Jurkat, Clone E6-1 (cell line): ENCODE data around the gene SOCS7. TPM values are rescaled to one million over a fixed set of nuclear protein-coding genes. Genes with fewer than 3 reads are reported as not detected.

Experiments used
- DNase-seq: peaks from one replicate; pipeline ENCODE4 v3.0.0-alpha.2; 2011; ENCODE audit warnings: low read depth, low spot score
- H3K4me3 ChIP-seq: 2 replicates; pipeline ENCODE4 v1.5.1; 2011; ENCODE audit warnings: mild to moderate bottlenecking, low read length, control low read depth, moderate library complexity
- polyA plus RNA-seq: library from polyadenylated mRNA; unstranded; fragments of >200 nt; gene quantifications from one replicate; pipeline ENCODE4 v1.2.1, GENCODE V29; 2012; ENCODE audit warnings: missing spikeins; ENCODE audit not compliant: insufficient read length, insufficient read depth

Gene SOCS7
- polyA plus RNA-seq: 18.2 TPM

GRCh38 chr17:38351412-38352222 lies at the start of gene SOCS7:
Gene SOCS7 (plus strand): TSS chr17:38351844. CDS start chr17:38352053, 209 bp downstream.
- peak; percentile 81 for DNase-seq

GRCh38 chr17:38315497-38315896 lies 36.1 kb upstream of the SOCS7 start:
- DNase-seq: no peak

More at GRCh38 chr17:38351412-38352222, at the start of gene SOCS7:
- peak within 1 kb of the TSS; percentile 62 for H3K4me3 ChIP-seq

GRCh38 chr17:38317081-38317480 lies 34.6 kb upstream of the SOCS7 start:
- H3K4me3 ChIP-seq: no peak overlapping the region
- DNase-seq: no peak

More at GRCh38 chr17:38315497-38315896, 36.1 kb upstream of the SOCS7 start:
- H3K4me3 ChIP-seq: no peak overlapping the region

- no peak for DNase-seq
- no peak overlapping the region for H3K4me3 ChIP-seq
These were observed 31.2 kb upstream of the SOCS7 start for GRCh38 chr17:38320482-38320881.

GRCh38 chr17:38322156-38322779 lies 29.4 kb upstream of the SOCS7 start:
- DNase-seq: peak; percentile 58
- no peak overlapping the region for H3K4me3 ChIP-seq

- no peak overlapping the region for H3K4me3 ChIP-seq
- DNase-seq: no peak
These were observed 28.7 kb upstream of the SOCS7 start for GRCh38 chr17:38322897-38323296.

- no peak for DNase-seq
- H3K4me3 ChIP-seq: no peak overlapping the region
These were observed 27.4 kb upstream of the SOCS7 start for GRCh38 chr17:38324141-38324697.

- DNase-seq: no peak
- no peak overlapping the region for H3K4me3 ChIP-seq
These were observed 26.9 kb upstream of the SOCS7 start for GRCh38 chr17:38324772-38325171.

GRCh38 chr17:38325221-38325851 lies 26.3 kb upstream of the SOCS7 start:
- H3K4me3 ChIP-seq: no peak overlapping the region
- peak; percentile 83 for DNase-seq

GRCh38 chr17:38326996-38327792 lies 24.4 kb upstream of the SOCS7 start:
- H3K4me3 ChIP-seq: no peak overlapping the region; the same call in 1 of the 2 replicates

GRCh38 chr17:38327936-38328335 lies 23.7 kb upstream of the SOCS7 start:
- DNase-seq: no peak
- no peak overlapping the region for H3K4me3 ChIP-seq

More at GRCh38 chr17:38326996-38327792, 24.4 kb upstream of the SOCS7 start:
- peak; percentile 68 for DNase-seq

GRCh38 chr17:38328620-38329019 lies 23.0 kb upstream of the SOCS7 start:
- no peak overlapping the region for H3K4me3 ChIP-seq
- DNase-seq: no peak

- no peak for DNase-seq
- no peak overlapping the region for H3K4me3 ChIP-seq
These were observed 22.4 kb upstream of the SOCS7 start for GRCh38 chr17:38329284-38329683.

- DNase-seq: no peak
- H3K4me3 ChIP-seq: no peak overlapping the region
These were observed 21.6 kb upstream of the SOCS7 start for GRCh38 chr17:38329808-38330730.

GRCh38 chr17:38330941-38331411 lies 20.7 kb upstream of the SOCS7 start:
- no peak for DNase-seq
- no peak overlapping the region for H3K4me3 ChIP-seq

- DNase-seq: no peak
- H3K4me3 ChIP-seq: no peak overlapping the region
These were observed 18.9 kb upstream of the SOCS7 start for GRCh38 chr17:38332735-38333134.

GRCh38 chr17:38333635-38334295 lies 17.9 kb upstream of the SOCS7 start:
- H3K4me3 ChIP-seq: no peak overlapping the region
- DNase-seq: no peak
